SK-N-SH (cell line): Measurements from ENCODE around the gene SMYD3. TPM values are rescaled to one million over a fixed set of nuclear protein-coding genes. Genes with fewer than 3 reads are reported as not detected.

Experiments
- CTCF ChIA-PET: fragments of 300-600, 350-600 bp; formaldehyde crosslinking; extraction: SDS; loops from one replicate; lab custom pipeline; 2021; lab: Yijun Ruan, JAX
- POLR2A ChIA-PET: fragments of 350-600 bp; sonication (Branson Sonifier 250); formaldehyde crosslinking; extraction: SDS; loops from one replicate; lab custom pipeline; 2020; ENCODE audit warnings: antibody characterized with exemption, inconsistent platforms; lab: Yijun Ruan, JAX
- DNase-seq: peaks from one replicate; pipeline ENCODE4 v3.0.0; 2012
- H2AFZ ChIP-seq: fragments of 200-600 bp; sonication (generic); 2 replicates; pipeline ENCODE4 v1.8.1; 2016; ENCODE audit warnings: antibody characterized with exemption, mild to moderate bottlenecking, low read depth
- H3F3A ChIP-seq: fragments of 200-600 bp; sonication (generic); replicated peaks from 2 replicates; pipeline ENCODE3; 2016; ENCODE audit warnings: antibody characterized with exemption, mild to moderate bottlenecking; ENCODE audit not compliant: insufficient read depth
- H3K27ac ChIP-seq, 2 experiments: fragments of 200-500 bp in 1 of 2; fragments of 200-600 bp in 1 of 2; sonication (Bioruptor generic) in 1 of 2; sonication (generic), shearing (Covaris generic) in 1 of 2; 2 replicates each; pipeline versions ENCODE4 v1.5.1 to v1.6.1; 2014 to 2016; ENCODE audit warnings: low read depth in 2 of 2, inconsistent platforms in 1 of 2, low read length in 1 of 2, mild to moderate bottlenecking in 1 of 2, mixed read lengths in 1 of 2
- H3K27me3 ChIP-seq: fragments of 200-600 bp; sonication (generic), shearing (Covaris generic); 2 replicates; pipeline ENCODE4 v1.6.1; 2016; ENCODE audit warnings: mixed run types; ENCODE audit not compliant: insufficient read depth
- H3K36me3 ChIP-seq, 2 experiments: fragments of 200-500 bp in 1 of 2; fragments of 200-600 bp in 1 of 2; sonication (Bioruptor generic) in 1 of 2; sonication (generic) in 1 of 2; replicated peaks in 1 of 2; 2 replicates each; pipeline versions ENCODE3 to v1.5.1; 2014 to 2016; ENCODE audit warnings: low read length in 1 of 2, mild to moderate bottlenecking in 1 of 2; ENCODE audit not compliant: insufficient read depth in 2 of 2, control insufficient read depth in 1 of 2
- H3K4me1 ChIP-seq, 2 experiments: fragments of 200-500 bp in 1 of 2; fragments of 200-600 bp in 1 of 2; sonication (Bioruptor generic) in 1 of 2; sonication (generic), shearing (Covaris generic) in 1 of 2; 2 replicates each; pipeline versions ENCODE4 v1.5.1 to v1.6.1; 2014 to 2016; ENCODE audit warnings: low read depth in 1 of 2, low read length in 1 of 2, mixed run types in 1 of 2; ENCODE audit not compliant: insufficient read depth in 2 of 2, control insufficient read depth in 1 of 2
- H3K4me2 ChIP-seq: fragments of 200-600 bp; sonication (generic), shearing (Covaris generic); 2 replicates; pipeline ENCODE4 v1.6.1; 2017; ENCODE audit warnings: mixed run types
- H3K4me3 ChIP-seq, 2 experiments: fragments of 200-500 bp in 1 of 2; fragments of 200-600 bp in 1 of 2; sonication (Bioruptor generic) in 1 of 2; sonication (generic), shearing (Covaris generic) in 1 of 2; 2 replicates each; pipeline versions ENCODE4 v1.5.1 to v1.8.1; 2014 to 2016; ENCODE audit warnings: low read depth in 2 of 2, inconsistent platforms in 1 of 2, low read length in 1 of 2, mild to moderate bottlenecking in 1 of 2, mixed read lengths in 1 of 2, moderate library complexity in 1 of 2
- H3K79me2 ChIP-seq: fragments of 200-600 bp; sonication (generic); 2 replicates; pipeline ENCODE4 v1.8.1; 2017; ENCODE audit warnings: mild to moderate bottlenecking; ENCODE audit not compliant: insufficient read depth
- H3K9ac ChIP-seq: fragments of 200-600 bp; sonication (generic); 2 replicates; pipeline ENCODE4 v1.6.1; 2017; ENCODE audit warnings: mixed run types
- H3K9me2 ChIP-seq: fragments of 200-600 bp; sonication (generic); 2 replicates; pipeline ENCODE4 v1.6.1; 2017; ENCODE audit warnings: mixed run types
- H3K9me3 ChIP-seq: fragments of 200-600 bp; sonication (generic); 2 replicates; pipeline ENCODE4 v1.6.1; 2017; ENCODE audit warnings: mixed run types, mild to moderate bottlenecking, moderate library complexity
- H4K20me1 ChIP-seq: fragments of 200-600 bp; sonication (generic); 2 replicates; pipeline ENCODE4 v1.6.1; 2017; ENCODE audit warnings: mild to moderate bottlenecking, mixed run types; ENCODE audit not compliant: insufficient read depth
- EP300 ChIP-seq, 2 experiments: IDR thresholded peaks; 2 replicates each; pipeline versions ENCODE4 v1.4.0 to v1.6.1; 2012; ENCODE audit warnings: borderline replicate concordance in 1 of 2, low read depth in 1 of 2, low read length in 1 of 2
- GABPA ChIP-seq: IDR thresholded peaks from 2 replicates; pipeline ENCODE4 v1.4.0; 2012; ENCODE audit warnings: low read depth, mild to moderate bottlenecking
- IRF3 ChIP-seq: fragments of 150-350 bp; IDR thresholded peaks from 2 replicates; pipeline ENCODE4 v1.6.1; 2016; ENCODE audit warnings: mild to moderate bottlenecking, low read depth, low read length
- MAX ChIP-seq: IDR thresholded peaks from 2 replicates; pipeline ENCODE4 v1.4.0; 2012; ENCODE audit warnings: low read depth
- PBX3 ChIP-seq: IDR thresholded peaks from 2 replicates; pipeline ENCODE4; 2012
- RAD21 ChIP-seq: IDR thresholded peaks from 2 replicates; pipeline ENCODE4 v1.6.1; 2012; ENCODE audit warnings: mild to moderate bottlenecking, low read length
- RCOR1 ChIP-seq: fragments of 150-350 bp; IDR thresholded peaks from 2 replicates; pipeline ENCODE4 v1.6.1; 2017; ENCODE audit warnings: antibody characterized with exemption, low read length
- REST ChIP-seq: IDR thresholded peaks from 2 replicates; pipeline ENCODE4 v1.6.1; 2012; ENCODE audit warnings: mild to moderate bottlenecking, low read depth, low read length, moderate library complexity
- RFX5 ChIP-seq: IDR thresholded peaks from 2 replicates; pipeline ENCODE4 v1.6.1; 2012; ENCODE audit warnings: mild to moderate bottlenecking, improper control_type of control experiment, low read length
- TAF1 ChIP-seq: IDR thresholded peaks from 2 replicates; pipeline ENCODE4 v1.6.1; 2012; ENCODE audit warnings: low read depth, mild to moderate bottlenecking, low read length, moderate library complexity, borderline replicate concordance
- TCF12 ChIP-seq: IDR thresholded peaks from 2 replicates; pipeline ENCODE4 v1.4.0; 2012
- TEAD4 ChIP-seq: IDR thresholded peaks from 2 replicates; pipeline ENCODE4 v1.4.0; 2012; ENCODE audit warnings: mild to moderate bottlenecking, borderline replicate concordance; ENCODE audit not compliant: insufficient read depth
- ZBTB33 ChIP-seq: IDR thresholded peaks from 2 replicates; pipeline ENCODE4 v1.4.0; 2012; ENCODE audit warnings: low read depth, borderline replicate concordance
- WGBS: methylation state at CpG from one replicate; pipeline ENCODE4 v1.1.6; 2017; ENCODE audit warnings: low lambda C conversion rate; 5-methylcytosine and 5-hydroxymethylcytosine counted together
- polyA plus RNA-seq, 3 experiments: library from polyadenylated mRNA; depleted of rRNA; stranded (reverse); fragments of >200 nt; gene quantifications; 2 replicates each; pipeline ENCODE4 v1.2.3, GENCODE V29; 2012

SMYD3 gene
- polyA plus RNA-seq, 1 of the 3 experiments (the other 2 are of a cell fraction): 31.4 TPM

GRCh38 chr1:245957427-245957826 lies 549.7 kb downstream of the SMYD3 start:
- 92% methylated on average over 7 of the region's 7 CpGs for WGBS

More at GRCh38 chr1:245957427-245957826, 549.7 kb downstream of the SMYD3 start:
- no peaks in the 10 kb centered on the region for H3K9me2 ChIP-seq
- H3K4me1 ChIP-seq: peaks cover 13 to 17% of the 10 kb centered on the region in 2 experiments; a peak in 3 of 4 replicates
- H4K20me1 ChIP-seq: no peaks in the 10 kb centered on the region
- H3K9me3 ChIP-seq: no peaks in the 10 kb centered on the region
- no peaks in the 10 kb centered on the region for H3K36me3 ChIP-seq
- no peaks in the 10 kb centered on the region for H3K79me2 ChIP-seq
- no peak overlapping the region for H2AFZ ChIP-seq
- POLR2A ChIA-PET: no interaction called here
- TF ChIP-seq PBX3 (no peak), TEAD4 (no peak), RFX5 (no peak), GABPA (no peak), REST (no peak), EP300 (IDR thresholded peaks at IDR 0.05; ENCODE audit: borderline replicate concordance in 1 of 2, low read depth in 1 of 2, low read length in 1 of 2) (no peak), RCOR1 (no peak), IRF3 (no peak), TCF12 (no peak), MAX (no peak), RAD21 (no peak), ZBTB33 (no peak), TAF1 (no peak)
- TF ChIP-seq, all 33 proteins: peak for 0
- Histone ChIP-seq H3K4me2 (no peak overlapping the region), H3K27me3 (no peaks in the 10 kb centered on the region), H3K9ac (no peak overlapping the region), H3K27ac (no peak overlapping the region), H3F3A (no peaks in the 10 kb centered on the region), H3K4me3 (no peak overlapping the region)
- DNase-seq: no peak
- CTCF ChIA-PET: interaction anchor here (1.5 kb wide), 1 partner anchor 379 kb away, joined by 4 read pairs; no protein-coding TSS in a partner anchor
